GM15510 (cell line): ENCODE measurements around the gene SRC.

Source experiments
- POLR2A ChIP-seq: IDR thresholded peaks from 3 replicates; pipeline ENCODE4 v1.6.1; 2011; ENCODE audit warnings: borderline replicate concordance; ENCODE audit not compliant: insufficient read length; ENCODE audit errors: extremely low read depth

Gene SRC

GRCh38 chr20:37450344-37450743, 104.4 kb downstream of the SRC start:
- no peak for TF ChIP-seq POLR2A

- no peak for TF ChIP-seq POLR2A
Measured at GRCh38 chr20:37451616-37452015, 105.7 kb downstream of the SRC start.

- TF ChIP-seq POLR2A: no peak
Measured at GRCh38 chr20:37452236-37452635, 106.3 kb downstream of the SRC start.

GRCh38 chr20:37453288-37453687, 107.3 kb downstream of the SRC start:
- TF ChIP-seq POLR2A: no peak

- TF ChIP-seq POLR2A: no peak
Measured at GRCh38 chr20:37453836-37454235, 107.9 kb downstream of the SRC start.

- TF ChIP-seq POLR2A: no peak
Measured at GRCh38 chr20:37454636-37455385, 108.9 kb downstream of the SRC start.
